Lower lobe of right lung (tissue), 2 donors: ENCODE data around the gene MS4A6E. TPM values are rescaled to one million over a fixed set of nuclear protein-coding genes. Genes with fewer than 3 reads are reported as not detected.

Experiments
- ATAC-seq, 2 donors: fragments of 200-7000 bp; cut with Tn5 transposase; one replicate each; pipeline ENCODE4 v1.9.1; 2020 to 2022; ENCODE audit warnings: mild to moderate bottlenecking in 2 of 2, moderate library complexity in 2 of 2
- DNase-seq: peaks from one replicate; pipeline ENCODE4 v3.0.0-alpha.2; 2020
- H3K27ac ChIP-seq: fragments of 200-600 bp; one replicate; pipeline ENCODE4 v1.8.0; 2022
- H3K27me3 ChIP-seq: fragments of 200-600 bp; one replicate; pipeline ENCODE4 v1.8.0; 2022; ENCODE audit warnings: low read depth
- H3K36me3 ChIP-seq: fragments of 200-600 bp; one replicate; pipeline ENCODE4 v1.8.0; 2022; ENCODE audit warnings: mild to moderate bottlenecking
- H3K4me1 ChIP-seq: fragments of 200-600 bp; one replicate; pipeline ENCODE4 v1.8.0; 2022
- H3K4me3 ChIP-seq: fragments of 200-600 bp; one replicate; pipeline ENCODE4 v1.8.0; 2022; ENCODE audit warnings: mild to moderate bottlenecking
- H3K9me3 ChIP-seq: fragments of 200-600 bp; one replicate; pipeline ENCODE4 v1.8.0; 2022
- CTCF ChIP-seq: fragments of 200-600 bp; IDR thresholded peaks from one replicate; pipeline ENCODE4 v1.8.0; 2022; ENCODE audit warnings: antibody characterized with exemption, mild to moderate bottlenecking
- intact Hi-C: fragments of 100-400 bp; cut with DNase I; formaldehyde crosslinking; loops from one replicate; pipeline ENCODE4 v1.11.0; 2022
- total RNA-seq: library from RNA; stranded (reverse); fragmentation: NEBNext Ultra II Directional; extraction: Animal tissue kit (Norgen Biotek cat#: 25700); gene quantifications from one replicate; pipeline ENCODE4 v1.2.1, GENCODE V29; 2021
- donor health status: DM: no; HTN: yes; CAD: no; lungs with severe emphysema.

MS4A6E gene
- total RNA-seq, 1 donor from 2014 or later: not detected

DNA sequence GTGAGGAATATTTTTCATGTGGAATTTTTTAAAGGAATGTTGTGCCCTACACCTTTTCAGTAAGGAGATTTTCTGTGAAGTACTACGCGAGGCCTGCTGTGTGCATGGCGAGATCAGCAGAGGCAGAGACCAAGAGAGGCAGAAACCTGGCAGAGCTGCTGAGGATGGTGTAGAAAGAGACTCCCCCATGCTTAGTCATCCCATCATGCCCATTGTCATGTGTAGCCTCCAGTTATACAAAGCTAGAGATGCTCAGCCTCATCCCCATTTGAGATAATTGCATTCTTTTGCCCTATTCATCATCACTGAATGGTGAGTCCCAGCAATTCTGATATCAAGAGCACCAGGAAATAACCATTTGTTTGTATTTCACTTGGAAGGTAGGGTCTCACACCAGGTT is 48.3 kb downstream of the MS4A6E start:
- Histone ChIP-seq H3K36me3 (no peaks in the 10 kb centered on the region), H3K4me3 (no peak overlapping the region), H3K4me1 (peaks cover 8% of the 10 kb centered on the region), H3K27me3 (no peaks in the 10 kb centered on the region), H3K27ac (no peak overlapping the region), H3K9me3 (no peaks in the 10 kb centered on the region)
- intact Hi-C loops: no loop called here
- ATAC-seq (no peak), DNase-seq (no peak)
- no peak for TF ChIP-seq CTCF

DNA sequence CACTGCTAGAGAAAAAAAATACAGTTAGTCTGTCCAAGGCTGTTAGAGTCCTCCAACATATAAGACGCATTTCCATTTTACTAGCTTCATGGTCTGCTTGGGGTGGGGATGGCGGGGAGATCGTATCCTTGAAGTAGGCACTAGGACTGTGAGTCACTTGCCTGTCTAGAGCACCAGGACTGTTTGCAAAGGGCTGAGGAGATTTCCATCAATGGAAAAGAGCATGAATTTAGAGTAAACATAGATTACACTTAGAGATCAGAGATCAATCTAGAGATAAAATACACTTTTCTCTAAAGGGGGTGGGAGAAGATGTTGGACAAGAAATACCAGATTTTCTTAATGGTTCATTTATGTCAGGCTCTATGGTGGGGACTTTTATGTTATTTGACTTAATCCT is 49.5 kb downstream of the MS4A6E start:
- H3K4me1 ChIP-seq: no peaks in the 10 kb centered on the region
- intact Hi-C loops: no loop called here
- no peaks in the 10 kb centered on the region for H3K36me3 ChIP-seq
- no peaks in the 10 kb centered on the region for H3K27me3 ChIP-seq
- no peak overlapping the region for H3K4me3 ChIP-seq
- ATAC-seq: no peak
- H3K9me3 ChIP-seq: no peaks in the 10 kb centered on the region
- DNase-seq: no peak
- TF ChIP-seq CTCF: no peak
- H3K27ac ChIP-seq: peak overlapping the region; percentile 81

GRCh38 chr11:60377401-60378136 is 50.5 kb downstream of the MS4A6E start:
- no peak for TF ChIP-seq CTCF
- ATAC-seq (peak; percentile 74 to 88), DNase-seq (peak; percentile 79)
- Histone ChIP-seq H3K36me3 (no peaks in the 10 kb centered on the region), H3K27ac (peak overlapping the region; percentile 81), H3K4me3 (no peak overlapping the region), H3K27me3 (no peaks in the 10 kb centered on the region), H3K9me3 (no peaks in the 10 kb centered on the region), H3K4me1 (no peaks in the 10 kb centered on the region)
- intact Hi-C loops: no loop called here

- ATAC-seq (peak; percentile 78 to 88), DNase-seq (peak; percentile 70)
- H3K27ac ChIP-seq: peak within 1 kb of the TSS; percentile 81
- no peaks in the 10 kb centered on the region for H3K27me3 ChIP-seq
- no peaks in the 10 kb centered on the region for H3K4me1 ChIP-seq
- no peaks in the 10 kb centered on the region for H3K9me3 ChIP-seq
- peak within 1 kb of the TSS; percentile 39 for H3K4me3 ChIP-seq
- TF ChIP-seq CTCF: no peak
- H3K36me3 ChIP-seq: no peaks in the 10 kb centered on the region
- intact Hi-C loops: no loop called here
These were observed 51.3 kb downstream of the MS4A6E start, which contains the start of gene MS4A7 for GRCh38 chr11:60378354-60378753. Gene MS4A7 (plus strand): TSS chr11:60378532. CDS start chr11:60383142, 4,610 bp downstream.

- H3K36me3 ChIP-seq: no peaks in the 10 kb centered on the region
- intact Hi-C loops: no loop called here
- no peak overlapping the region for H3K4me3 ChIP-seq
- peaks cover 15% of the 10 kb centered on the region for H3K4me1 ChIP-seq
- H3K27ac ChIP-seq: peak overlapping the region; percentile 56
- TF ChIP-seq CTCF: no peak
- H3K9me3 ChIP-seq: no peaks in the 10 kb centered on the region
- DNase-seq: no peak
- peak; percentile 70 to 93 for ATAC-seq
- no peaks in the 10 kb centered on the region for H3K27me3 ChIP-seq
These were observed 62.3 kb downstream of the MS4A6E start for GRCh38 chr11:60389279-60389910.
